NCI-H2107 treated with DMSO at 0.1 percent for 48 hours (cell line): ENCODE results near the gene MESD.
A peak's percentile ranks its signal among the peaks of the same experiment; 100 is the strongest.

Experiments used
- DNase-seq: peaks from one replicate; lab custom pipeline; 2025; ENCODE audit not compliant: unreplicated experiment; lab: John Stamatoyannopoulos, UW

Gene MESD

GRCh38 chr15:80911821-80912220, 77.8 kb downstream of the MESD start:
- no peak for DNase-seq

- DNase-seq: peak; percentile 81
These were observed 83.4 kb downstream of the MESD start for GRCh38 chr15:80906159-80906766.

- no peak for DNase-seq
These were observed 84.6 kb downstream of the MESD start for GRCh38 chr15:80904998-80905397.

GRCh38 chr15:80902298-80902801, 87.3 kb downstream of the MESD start:
- no peak for DNase-seq

- DNase-seq: no peak
These were observed 91.6 kb downstream of the MESD start for GRCh38 chr15:80898040-80898439.
